Stomach (tissue), 4 donors: ENCODE measurements around the gene PRRT1B.

Experiments used
- CTCF ChIP-seq, 7 experiments: fragments of 450-650 bp in 4 of 7; fragments of 200-600 bp in 3 of 7; sonication (generic) in 3 of 7; IDR thresholded peaks; one replicate each; pipeline ENCODE4 v1.5.1; 2016 to 2019; ENCODE audit warnings: antibody characterized with exemption in 7 of 7, control low read depth in 2 of 7, mild to moderate bottlenecking in 1 of 7
- EP300 ChIP-seq: sonication (generic); formaldehyde crosslinking; IDR thresholded peaks from one replicate; pipeline ENCODE4 v1.6.1; 2017; ENCODE audit warnings: antibody characterized with exemption
- POLR2A ChIP-seq, 4 donors: fragments of 450-650 bp; IDR thresholded peaks; one replicate each; pipeline ENCODE4 v1.6.1; 2016; ENCODE audit warnings: antibody characterized with exemption in 4 of 4, control low read depth in 2 of 4, mild to moderate bottlenecking in 1 of 4, moderate library complexity in 1 of 4

GRCh38 chr9:131589993-131590392 lies 44.7 kb downstream of the PRRT1B start:
- TF ChIP-seq CTCF (IDR thresholded peaks at IDR 0.05) (no peak), EP300 (no peak), POLR2A (IDR thresholded peaks at IDR 0.05) (no peak)
